Hepatocyte (in vitro differentiated cells): ENCODE results near the gene CDS2. TPM values are rescaled to one million over a fixed set of nuclear protein-coding genes. Genes with fewer than 3 reads are reported as not detected.

Experiments used
- DNase-seq: peaks from one replicate; pipeline ENCODE4 v3.0.0-alpha.2; 2016; ENCODE audit warnings: low spot score
- H2AFZ ChIP-seq: fragments of 200-600 bp; sonication (generic); 2 replicates; pipeline ENCODE4 v1.6.0; 2016; ENCODE audit warnings: antibody characterized with exemption, mild to moderate bottlenecking
- H3K27ac ChIP-seq: fragments of 200-600 bp; sonication (generic); 2 replicates; pipeline ENCODE4 v1.5.1; 2016; ENCODE audit warnings: mild to moderate bottlenecking
- H3K27me3 ChIP-seq: fragments of 200-600 bp; sonication (generic); 2 replicates; pipeline ENCODE4 v1.6.1; 2016
- H3K36me3 ChIP-seq: fragments of 200-600 bp; sonication (generic); replicated peaks from 2 replicates; pipeline ENCODE4 v1.5.1; 2016; ENCODE audit warnings: low read depth; ENCODE audit not compliant: insufficient read depth
- H3K4me1 ChIP-seq: fragments of 200-600 bp; sonication (generic); 2 replicates; pipeline ENCODE4 v1.5.1; 2016; ENCODE audit warnings: mild to moderate bottlenecking, moderate library complexity; ENCODE audit not compliant: insufficient read depth
- H3K4me2 ChIP-seq: fragments of 200-600 bp; sonication (generic); 2 replicates; pipeline ENCODE4 v1.6.0; 2016
- H3K4me3 ChIP-seq: fragments of 200-600 bp; sonication (generic); 2 replicates; pipeline ENCODE4 v1.5.1; 2016; ENCODE audit warnings: mild to moderate bottlenecking
- H3K79me2 ChIP-seq: fragments of 200-600 bp; sonication (generic); 2 replicates; pipeline ENCODE4 v1.6.0; 2017; ENCODE audit warnings: mild to moderate bottlenecking
- H3K9me2 ChIP-seq: fragments of 200-600 bp; sonication (generic); replicated peaks from 2 replicates; pipeline ENCODE4 v1.6.0; 2017; ENCODE audit warnings: mild to moderate bottlenecking; ENCODE audit not compliant: insufficient read depth
- H3K9me3 ChIP-seq: fragments of 200-600 bp; sonication (generic); 2 replicates; pipeline ENCODE4 v1.5.1; 2016; ENCODE audit warnings: low read depth, mild to moderate bottlenecking
- H4K20me1 ChIP-seq: fragments of 200-600 bp; sonication (generic); 2 replicates; pipeline ENCODE4 v1.6.0; 2016; ENCODE audit warnings: mild to moderate bottlenecking; ENCODE audit not compliant: insufficient read depth, poor library complexity, severe bottlenecking
- EZH2 ChIP-seq: fragments of 200-600 bp; sonication (generic); IDR thresholded peaks from 2 replicates; pipeline ENCODE4 v1.6.1; 2016; ENCODE audit warnings: antibody characterized with exemption, mild to moderate bottlenecking, borderline replicate concordance
- EZH2phosphoT487 ChIP-seq: fragments of 200-600 bp; sonication (generic); IDR thresholded peaks from one replicate; pipeline ENCODE4 v1.6.1; 2018; ENCODE audit warnings: antibody characterized with exemption, mild to moderate bottlenecking, low read depth, moderate library complexity; ENCODE audit not compliant: unreplicated experiment, severe bottlenecking
- WGBS: methylation state at CpG from one replicate; pipeline ENCODE4 v1.1.6; 2016; ENCODE audit warnings: low lambda C conversion rate; ENCODE audit errors: missing lambda C conversion rate; 5-methylcytosine and 5-hydroxymethylcytosine counted together
- polyA plus RNA-seq: library from polyadenylated mRNA; unstranded; fragments of >200 nt; fragmentation: Nextera tagmentation; extraction: Ambion mirVana; gene quantifications from 2 replicates; pipeline ENCODE4 v1.2.1, GENCODE V29; 2016
- total RNA-seq: library from RNA; depleted of rRNA; stranded (reverse); fragments of >200 nt; gene quantifications from 2 replicates; pipeline ENCODE4 v1.2.3, GENCODE V29; 2014
- TF ChIP-seq, protein P1 (sequence below): fragments of 200-600 bp; sonication (generic); IDR thresholded peaks from 2 replicates; pipeline ENCODE4 v1.5.1; 2016; ENCODE audit warnings: antibody characterized with exemption, mild to moderate bottlenecking; ENCODE audit not compliant: poor library complexity

CDS2 gene
- total and polyA plus RNA-seq, 2 experiments from 2014 or later = 27.0 to 48.9 TPM

DNA sequence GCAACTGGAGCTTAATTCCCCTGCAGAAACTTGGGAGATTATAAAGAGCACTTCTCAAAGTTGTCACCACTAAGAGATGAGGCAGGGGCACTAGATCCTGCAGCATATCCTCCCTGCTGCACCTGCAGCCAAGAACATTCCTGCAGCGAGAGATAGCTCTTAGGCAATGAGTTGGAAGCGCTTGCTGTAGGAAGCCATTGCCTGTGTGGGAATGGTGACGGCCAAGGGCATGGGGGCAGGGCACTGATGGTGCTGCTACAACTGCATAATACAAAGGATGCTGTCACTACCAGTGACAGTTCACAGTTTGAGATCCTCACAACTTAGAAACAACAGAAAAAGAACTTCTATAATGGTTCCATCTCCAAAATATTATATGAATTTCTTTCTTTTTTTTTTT lies 89.9 kb downstream of the CDS2 start:
- no peak overlapping the region for H3K4me2 ChIP-seq
- H3K36me3 ChIP-seq = no peaks in the 10 kb centered on the region
- no peak overlapping the region for H2AFZ ChIP-seq
- no peak overlapping the region for H3K4me3 ChIP-seq
- no peak for DNase-seq
- TF ChIP-seq EZH2 = no peak
- TF ChIP-seq, protein P1, sequence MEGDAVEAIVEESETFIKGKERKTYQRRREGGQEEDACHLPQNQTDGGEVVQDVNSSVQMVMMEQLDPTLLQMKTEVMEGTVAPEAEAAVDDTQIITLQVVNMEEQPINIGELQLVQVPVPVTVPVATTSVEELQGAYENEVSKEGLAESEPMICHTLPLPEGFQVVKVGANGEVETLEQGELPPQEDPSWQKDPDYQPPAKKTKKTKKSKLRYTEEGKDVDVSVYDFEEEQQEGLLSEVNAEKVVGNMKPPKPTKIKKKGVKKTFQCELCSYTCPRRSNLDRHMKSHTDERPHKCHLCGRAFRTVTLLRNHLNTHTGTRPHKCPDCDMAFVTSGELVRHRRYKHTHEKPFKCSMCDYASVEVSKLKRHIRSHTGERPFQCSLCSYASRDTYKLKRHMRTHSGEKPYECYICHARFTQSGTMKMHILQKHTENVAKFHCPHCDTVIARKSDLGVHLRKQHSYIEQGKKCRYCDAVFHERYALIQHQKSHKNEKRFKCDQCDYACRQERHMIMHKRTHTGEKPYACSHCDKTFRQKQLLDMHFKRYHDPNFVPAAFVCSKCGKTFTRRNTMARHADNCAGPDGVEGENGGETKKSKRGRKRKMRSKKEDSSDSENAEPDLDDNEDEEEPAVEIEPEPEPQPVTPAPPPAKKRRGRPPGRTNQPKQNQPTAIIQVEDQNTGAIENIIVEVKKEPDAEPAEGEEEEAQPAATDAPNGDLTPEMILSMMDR = no peak
- no peaks in the 10 kb centered on the region for H3K79me2 ChIP-seq
- no peaks in the 10 kb centered on the region for H3K9me2 ChIP-seq
- no peaks in the 10 kb centered on the region for H4K20me1 ChIP-seq
- no peak overlapping the region for H3K27ac ChIP-seq
- H3K4me1 ChIP-seq = no peaks in the 10 kb centered on the region
- no peaks in the 10 kb centered on the region for H3K9me3 ChIP-seq
- no peaks in the 10 kb centered on the region for H3K27me3 ChIP-seq
- 94% methylated on average over 3 of the region's 3 CpGs for WGBS

DNA sequence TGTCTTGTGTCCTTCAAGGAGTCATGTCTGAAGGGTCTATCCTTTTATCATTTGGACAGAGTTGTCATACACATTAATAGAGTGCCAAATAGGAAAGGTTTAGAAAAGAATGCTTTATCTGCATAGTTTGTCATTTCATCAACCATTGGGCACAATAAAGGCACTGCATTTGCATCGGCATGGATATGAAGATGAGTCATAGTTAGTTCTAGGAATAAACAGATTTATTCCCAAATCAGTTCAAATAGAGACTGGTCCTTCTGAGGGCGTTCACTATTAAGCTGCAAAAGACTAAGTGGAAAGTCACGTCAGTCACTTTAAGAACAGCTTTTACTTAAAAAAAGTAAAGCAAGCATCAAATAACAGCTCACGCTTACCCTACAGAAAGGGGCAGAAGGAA lies 90.8 kb downstream of the CDS2 start:
- no peak for DNase-seq
- H2AFZ ChIP-seq = no peak overlapping the region
- H3K4me3 ChIP-seq = no peak overlapping the region
- no peaks in the 10 kb centered on the region for H3K79me2 ChIP-seq
- H3K27ac ChIP-seq = no peak overlapping the region
- H4K20me1 ChIP-seq = no peaks in the 10 kb centered on the region
- TF ChIP-seq EZH2phosphoT487 (no peak), EZH2 (no peak)
- TF ChIP-seq, protein P1 = no peak
- no peaks in the 10 kb centered on the region for H3K9me3 ChIP-seq
- H3K36me3 ChIP-seq = no peaks in the 10 kb centered on the region
- H3K4me2 ChIP-seq = no peak overlapping the region
- no peaks in the 10 kb centered on the region for H3K27me3 ChIP-seq
- 93% methylated on average over 4 of the region's 4 CpGs for WGBS
- H3K9me2 ChIP-seq = no peaks in the 10 kb centered on the region
- H3K4me1 ChIP-seq = no peaks in the 10 kb centered on the region

DNA sequence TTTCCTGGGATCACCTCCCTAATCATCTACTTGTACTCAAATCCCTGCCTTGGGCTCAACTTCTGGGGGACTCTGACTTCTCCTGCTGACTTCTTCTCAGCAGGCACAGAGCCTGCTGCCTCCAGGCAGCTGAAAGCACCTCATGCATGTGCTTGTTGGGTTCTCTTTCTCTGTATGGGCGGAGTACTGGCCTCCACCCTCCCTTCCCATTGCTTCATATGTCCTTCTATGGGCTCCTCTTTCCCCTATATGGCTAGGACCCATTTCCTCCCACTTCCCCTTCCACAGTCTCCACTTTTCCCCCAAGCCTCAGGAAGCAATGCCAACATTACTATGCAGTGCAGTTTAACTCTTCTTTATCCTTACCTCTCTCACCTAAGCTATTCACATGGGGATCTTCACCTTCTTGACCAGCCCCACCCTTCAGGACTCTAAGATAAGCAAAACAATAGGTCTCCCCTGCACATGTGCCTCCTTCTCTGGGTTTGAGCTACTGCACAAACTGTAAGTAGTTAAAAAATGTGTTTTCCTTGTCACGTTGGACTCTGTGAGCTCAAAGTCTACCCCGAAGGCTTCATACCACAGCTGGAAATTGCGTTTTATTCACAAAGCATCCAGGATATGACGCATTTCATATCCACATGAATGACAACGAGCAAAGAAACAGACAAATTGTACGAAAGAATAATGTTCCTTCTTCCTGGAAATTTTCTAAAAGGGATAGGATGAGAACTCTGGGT lies 93.7 kb downstream of the CDS2 start:
- 80% methylated on average over 7 of the region's 7 CpGs for WGBS
- Histone ChIP-seq H3K79me2 (no peaks in the 10 kb centered on the region), H3K4me3 (no peak overlapping the region), H3K4me2 (no peak overlapping the region), H3K27me3 (no peaks in the 10 kb centered on the region), H2AFZ (no peak overlapping the region), H3K4me1 (no peaks in the 10 kb centered on the region), H3K9me2 (no peaks in the 10 kb centered on the region), H3K36me3 (no peaks in the 10 kb centered on the region), H3K9me3 (no peaks in the 10 kb centered on the region), H3K27ac (no peak overlapping the region), H4K20me1 (no peaks in the 10 kb centered on the region)
- no peak for DNase-seq
- TF ChIP-seq EZH2phosphoT487 = no peak
- TF ChIP-seq, protein P1 = no peak
- no peak for TF ChIP-seq EZH2

DNA sequence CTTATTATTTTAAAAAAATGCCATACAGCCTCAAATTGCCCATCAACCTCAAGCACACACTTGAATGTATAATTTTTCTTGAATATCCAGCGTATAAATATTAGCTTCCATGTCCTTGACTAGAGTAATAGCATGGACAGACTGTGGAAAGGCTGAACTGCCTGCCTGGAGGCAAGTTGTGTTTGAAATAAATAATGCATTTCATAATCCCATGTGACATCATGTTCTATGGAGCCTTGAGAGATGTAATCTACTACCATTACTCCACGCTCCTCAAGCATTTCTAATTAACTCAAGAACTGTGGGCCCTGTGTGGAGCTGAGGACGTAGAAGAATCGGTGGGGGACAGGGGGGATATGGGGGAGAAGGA lies 94.2 kb downstream of the CDS2 start:
- Histone ChIP-seq H4K20me1 (no peaks in the 10 kb centered on the region), H3K9me3 (no peaks in the 10 kb centered on the region), H3K9me2 (no peaks in the 10 kb centered on the region), H3K36me3 (no peaks in the 10 kb centered on the region), H2AFZ (no peak overlapping the region), H3K4me3 (no peak overlapping the region), H3K27me3 (no peaks in the 10 kb centered on the region), H3K4me1 (no peaks in the 10 kb centered on the region), H3K79me2 (no peaks in the 10 kb centered on the region), H3K4me2 (no peak overlapping the region), H3K27ac (no peak overlapping the region)
- no peak for DNase-seq
- no peak for TF ChIP-seq EZH2
- TF ChIP-seq, protein P1 = no peak
- no peak for TF ChIP-seq EZH2phosphoT487
- WGBS = 87% methylated on average over 4 of the region's 4 CpGs
